HEK293T (cell line): Measurements from ENCODE around the gene TARDBP.

Experiments used
- CTBP1 ChIP-seq: fragments of 450-650 bp; IDR thresholded peaks from 2 replicates; pipeline ENCODE4 v1.6.1; 2016; ENCODE audit warnings: borderline replicate concordance
- SP1 ChIP-seq: fragments of 450-650 bp; IDR thresholded peaks from 2 replicates; pipeline ENCODE4 v1.6.1; 2017
- SUZ12 ChIP-seq: fragments of 450-650 bp; IDR thresholded peaks from 2 replicates; pipeline ENCODE4 v1.6.1; 2016; ENCODE audit warnings: mild to moderate bottlenecking
- TF ChIP-seq, protein P1 (sequence below): fragments of 450-650 bp; IDR thresholded peaks from 2 replicates; pipeline ENCODE4 v1.6.1; 2016

- TF ChIP-seq SUZ12, result no peak
- TF ChIP-seq, protein P1, sequence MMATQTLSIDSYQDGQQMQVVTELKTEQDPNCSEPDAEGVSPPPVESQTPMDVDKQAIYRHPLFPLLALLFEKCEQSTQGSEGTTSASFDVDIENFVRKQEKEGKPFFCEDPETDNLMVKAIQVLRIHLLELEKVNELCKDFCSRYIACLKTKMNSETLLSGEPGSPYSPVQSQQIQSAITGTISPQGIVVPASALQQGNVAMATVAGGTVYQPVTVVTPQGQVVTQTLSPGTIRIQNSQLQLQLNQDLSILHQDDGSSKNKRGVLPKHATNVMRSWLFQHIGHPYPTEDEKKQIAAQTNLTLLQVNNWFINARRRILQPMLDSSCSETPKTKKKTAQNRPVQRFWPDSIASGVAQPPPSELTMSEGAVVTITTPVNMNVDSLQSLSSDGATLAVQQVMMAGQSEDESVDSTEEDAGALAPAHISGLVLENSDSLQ, result no peak
- no peak for TF ChIP-seq SP1
- TF ChIP-seq CTBP1, result no peak
Measured at GRCh38 chr1:10978719-10979118, 33.7 kb upstream of the TARDBP start.
